K562 (cell line): Measurements from ENCODE around the gene CRYBA4.

ENCODE experiments used
- PHF8 ChIP-seq: fragments of 200-600 bp; sonication (generic); IDR thresholded peaks from 2 replicates; pipeline ENCODE4 v1.6.1; 2012; ENCODE audit warnings: mixed run types, mild to moderate bottlenecking, inconsistent platforms, low read length, moderate library complexity, borderline replicate concordance
- RAD21 ChIP-seq, 2 experiments: fragments of 250-450 bp in 1 of 2; fragments of 450-650 bp in 1 of 2; sonication (Bioruptor Pico) in 1 of 2; formaldehyde crosslinking in 1 of 2; IDR thresholded peaks in 1 of 2; conservative IDR thresholded peaks in 1 of 2; 2 replicates each; pipeline versions ENCODE4 v1.4.0 to v1.8.0; 2020 to 2022; ENCODE audit warnings: mild to moderate bottlenecking in 2 of 2, moderate library complexity in 1 of 2
- TF ChIP-seq, protein P1 (sequence below): fragments of 250-450 bp; sonication (Bioruptor Pico); IDR thresholded peaks from 2 replicates; pipeline ENCODE4 v1.8.0; 2022; ENCODE audit warnings: inconsistent platforms, mild to moderate bottlenecking, moderate library complexity, borderline replicate concordance
- TF ChIP-seq, protein P2 (sequence below), 3 experiments: IDR thresholded peaks in 2 of 3; conservative IDR thresholded peaks in 1 of 3; 2 replicates each; pipeline ENCODE4 v1.5.1; 2011 to 2012; ENCODE audit warnings: low read length in 3 of 3, mild to moderate bottlenecking in 3 of 3, control low read depth in 2 of 3, improper control_type of control experiment in 1 of 3, inconsistent platforms in 1 of 3, low read depth in 1 of 3, mixed read lengths in 1 of 3, moderate library complexity in 1 of 3; ENCODE audit not compliant: insufficient read depth in 2 of 3

DNA sequence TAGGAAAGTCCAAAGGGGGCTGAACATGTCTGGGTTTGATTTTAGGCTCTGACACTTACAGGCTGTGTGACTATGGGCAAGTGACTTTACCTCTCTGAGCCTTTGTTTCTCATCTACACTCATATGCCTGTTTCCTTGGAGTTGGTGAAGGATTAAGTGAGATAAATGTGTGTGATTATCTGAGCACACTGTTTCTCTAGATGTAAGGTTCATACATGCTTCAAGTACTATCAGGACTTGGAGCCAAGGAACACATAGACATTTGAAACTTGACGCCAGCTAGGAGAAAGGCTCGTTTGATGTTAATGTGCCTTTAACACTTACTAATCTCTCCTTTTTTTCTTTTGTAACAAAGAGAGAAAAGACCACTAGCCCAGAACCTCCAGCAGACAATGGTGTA lies 13.6 kb upstream of the CRYBA4 start:
- TF ChIP-seq, protein P1, sequence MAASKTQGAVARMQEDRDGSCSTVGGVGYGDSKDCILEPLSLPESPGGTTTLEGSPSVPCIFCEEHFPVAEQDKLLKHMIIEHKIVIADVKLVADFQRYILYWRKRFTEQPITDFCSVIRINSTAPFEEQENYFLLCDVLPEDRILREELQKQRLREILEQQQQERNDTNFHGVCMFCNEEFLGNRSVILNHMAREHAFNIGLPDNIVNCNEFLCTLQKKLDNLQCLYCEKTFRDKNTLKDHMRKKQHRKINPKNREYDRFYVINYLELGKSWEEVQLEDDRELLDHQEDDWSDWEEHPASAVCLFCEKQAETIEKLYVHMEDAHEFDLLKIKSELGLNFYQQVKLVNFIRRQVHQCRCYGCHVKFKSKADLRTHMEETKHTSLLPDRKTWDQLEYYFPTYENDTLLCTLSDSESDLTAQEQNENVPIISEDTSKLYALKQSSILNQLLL (CRISPR knock-in tag): no peak
- TF ChIP-seq, protein P2, sequence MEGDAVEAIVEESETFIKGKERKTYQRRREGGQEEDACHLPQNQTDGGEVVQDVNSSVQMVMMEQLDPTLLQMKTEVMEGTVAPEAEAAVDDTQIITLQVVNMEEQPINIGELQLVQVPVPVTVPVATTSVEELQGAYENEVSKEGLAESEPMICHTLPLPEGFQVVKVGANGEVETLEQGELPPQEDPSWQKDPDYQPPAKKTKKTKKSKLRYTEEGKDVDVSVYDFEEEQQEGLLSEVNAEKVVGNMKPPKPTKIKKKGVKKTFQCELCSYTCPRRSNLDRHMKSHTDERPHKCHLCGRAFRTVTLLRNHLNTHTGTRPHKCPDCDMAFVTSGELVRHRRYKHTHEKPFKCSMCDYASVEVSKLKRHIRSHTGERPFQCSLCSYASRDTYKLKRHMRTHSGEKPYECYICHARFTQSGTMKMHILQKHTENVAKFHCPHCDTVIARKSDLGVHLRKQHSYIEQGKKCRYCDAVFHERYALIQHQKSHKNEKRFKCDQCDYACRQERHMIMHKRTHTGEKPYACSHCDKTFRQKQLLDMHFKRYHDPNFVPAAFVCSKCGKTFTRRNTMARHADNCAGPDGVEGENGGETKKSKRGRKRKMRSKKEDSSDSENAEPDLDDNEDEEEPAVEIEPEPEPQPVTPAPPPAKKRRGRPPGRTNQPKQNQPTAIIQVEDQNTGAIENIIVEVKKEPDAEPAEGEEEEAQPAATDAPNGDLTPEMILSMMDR (IDR thresholded peaks at IDR 0.05 in 2 of 3, conservative IDR thresholded peaks at IDR 0.05 in 1 of 3; ENCODE audit: insufficient read depth in 2 of 3, low read depth in 1 of 3, low read length in 3 of 3): no peak
- no peak for TF ChIP-seq PHF8
- TF ChIP-seq RAD21 (CRISPR knock-in tag; conservative IDR thresholded peaks at IDR 0.05 in 1 of 2, IDR thresholded peaks at IDR 0.05 in 1 of 2): no peak
